ENCODE measurements around the gene SLC38A10. TPM values are rescaled to one million over a fixed set of nuclear protein-coding genes. Genes with fewer than 3 reads are reported as not detected.
"Not testable (repeated sequence)": the region's sequence is repeated elsewhere in the genome, so short reads cannot be mapped to it uniquely, and the experiment has no call there.

SLC38A10 gene
- total RNA-seq, 1 donor from 2014 or later = 12.3 TPM

GRCh38 chr17:81228834-81229665 lies 66.1 kb downstream of the SLC38A10 start:
- DNase-seq = no peak

DNA sequence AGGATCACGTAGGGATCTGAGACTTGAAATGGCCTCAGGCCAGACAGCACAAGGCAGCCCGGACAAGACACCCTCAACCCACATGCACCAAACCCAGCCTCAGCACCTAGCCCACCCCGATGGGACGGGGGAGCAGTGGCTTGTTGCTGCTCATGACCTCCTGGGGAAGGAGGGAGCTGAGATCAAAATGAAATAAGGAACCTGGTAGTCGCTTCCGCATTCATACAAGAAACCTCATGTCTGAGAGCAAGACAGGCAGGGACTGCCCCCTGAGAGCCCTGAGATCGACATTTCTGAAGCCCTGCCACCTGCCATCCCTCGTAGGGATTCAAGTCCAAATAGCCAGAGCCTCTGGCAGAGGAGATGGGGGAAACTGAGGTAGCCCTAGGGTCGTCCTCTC lies 66.7 kb downstream of the SLC38A10 start:
- no peak for DNase-seq

DNA sequence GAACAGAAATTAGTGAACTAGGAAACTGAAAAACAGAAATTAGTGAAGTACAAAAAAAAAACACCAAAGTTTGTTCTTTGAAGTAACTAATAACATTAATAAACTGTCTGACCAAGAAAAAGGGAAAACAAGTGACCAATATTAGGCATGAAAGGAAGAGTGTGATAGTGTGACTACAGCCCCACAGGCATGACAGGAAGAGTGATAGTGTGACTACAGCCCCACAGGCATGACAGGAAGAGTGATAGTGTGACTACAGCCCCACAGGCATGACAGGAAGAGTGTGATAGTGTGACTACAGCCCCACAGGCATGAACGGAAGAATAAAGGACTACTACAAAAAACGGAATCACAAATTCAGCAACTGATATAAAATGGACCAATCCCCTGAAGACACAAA lies 67.5 kb downstream of the SLC38A10 start:
- not testable (repeated sequence) for DNase-seq

- no peak for DNase-seq
Measured at GRCh38 chr17:81223762-81224130, 71.4 kb downstream of the SLC38A10 start.

DNA sequence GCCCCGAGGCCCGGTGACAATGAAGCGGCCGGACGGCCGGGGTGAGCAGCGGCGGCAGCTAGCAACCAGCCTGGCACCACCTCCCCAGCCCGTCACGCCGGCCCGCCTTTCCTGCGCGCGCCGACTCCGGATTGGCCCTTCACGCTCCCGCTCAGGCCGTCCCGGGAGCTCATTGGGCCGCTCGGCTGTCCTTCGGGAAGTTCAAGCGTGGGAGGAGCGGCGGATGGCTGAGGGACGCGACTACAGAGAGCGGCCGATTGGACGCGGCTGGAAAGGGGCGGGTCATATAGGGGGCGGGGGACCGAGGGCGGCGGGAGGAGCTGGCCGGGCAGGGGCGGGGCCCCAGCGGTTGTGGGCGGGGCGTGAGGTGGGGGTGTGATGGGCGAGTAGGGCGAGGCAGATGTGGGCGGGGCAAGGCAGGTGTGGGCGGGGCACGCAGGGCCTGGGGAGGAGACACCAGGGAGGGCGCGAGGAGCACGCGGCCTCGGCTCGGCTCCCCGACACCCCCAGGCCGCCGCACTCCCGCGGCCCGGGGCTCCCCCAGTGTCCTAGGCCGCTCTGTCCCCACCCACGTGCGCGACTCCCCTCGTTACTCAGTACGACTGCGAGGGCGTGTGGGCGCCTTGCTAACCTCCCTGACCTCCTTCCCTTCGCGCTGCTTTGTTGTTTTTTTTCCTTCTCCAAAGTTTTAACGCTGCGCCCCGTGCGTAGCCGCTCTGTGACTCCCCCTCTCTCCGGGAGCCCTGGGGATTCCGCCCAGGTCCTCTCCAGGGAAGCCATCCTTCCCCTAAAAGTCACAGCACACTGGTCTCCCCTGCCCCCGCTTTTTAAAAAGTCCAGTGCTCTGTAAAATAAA lies 72.0 kb downstream of the SLC38A10 start, which contains the start of gene CEP131:
TSS of gene CEP131 (minus strand) at position 60 of the 856 bp plus-strand sequence. CDS start 2,909 bp downstream, outside the sequence.
- peak; percentile 99 for DNase-seq

DNA sequence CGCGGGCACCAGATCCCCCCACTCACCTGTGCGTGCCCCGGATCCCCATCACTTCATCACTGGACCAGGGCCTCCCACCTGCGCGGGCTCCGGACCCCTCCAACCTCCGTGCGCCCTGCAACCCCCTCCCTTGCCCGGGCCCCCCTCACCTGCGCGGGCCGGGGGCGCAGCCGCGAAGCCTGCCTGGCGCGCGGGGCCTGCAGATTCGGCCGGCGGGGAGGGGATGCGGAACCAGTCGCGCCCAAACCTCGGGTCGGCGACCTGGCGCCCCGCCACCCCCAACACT lies 72.5 kb downstream of the SLC38A10 start:
- no peak for DNase-seq

GRCh38 chr17:81221842-81222619 lies 73.1 kb downstream of the SLC38A10 start:
- DNase-seq = no peak

GRCh38 chr17:81221371-81221841 lies 73.7 kb downstream of the SLC38A10 start:
- no peak for DNase-seq

DNA sequence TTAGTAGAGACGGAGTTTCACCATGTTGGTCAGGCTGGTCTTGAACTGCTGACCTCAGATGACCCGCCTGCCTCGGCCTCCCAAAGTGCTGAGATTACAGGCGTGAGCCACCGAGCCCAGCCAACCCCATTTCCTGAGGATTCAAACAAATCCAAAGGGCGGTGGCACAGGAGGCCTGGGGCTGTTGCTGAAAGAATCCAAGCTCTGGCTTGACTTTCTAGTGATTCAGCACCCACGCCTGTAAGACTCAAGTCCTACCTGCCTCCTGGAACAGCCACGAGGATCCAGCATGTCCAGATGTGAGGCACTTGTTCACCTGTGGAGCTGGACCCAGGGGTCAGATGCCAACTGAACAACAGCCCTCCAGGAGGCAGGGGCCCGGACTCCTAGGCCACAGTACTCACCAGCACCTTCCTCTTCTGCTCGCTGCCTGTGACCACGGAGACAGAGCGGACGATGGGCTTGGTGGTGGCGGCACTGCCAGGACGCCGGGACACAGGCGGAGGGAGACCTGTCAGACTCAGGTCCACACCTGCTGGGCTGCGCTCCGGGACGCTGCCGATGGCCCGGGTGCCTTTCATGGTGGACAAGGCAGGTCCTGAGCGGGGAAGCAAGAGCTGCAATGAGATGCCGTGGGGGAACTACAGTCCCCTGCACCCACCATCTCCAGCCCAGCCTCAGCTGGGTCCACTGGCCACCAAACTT lies 75.5 kb downstream of the SLC38A10 start:
- no peak for DNase-seq

GRCh38 chr17:81218991-81219390 lies 76.1 kb downstream of the SLC38A10 start:
- DNase-seq = no peak

GRCh38 chr17:81218459-81218858 lies 76.6 kb downstream of the SLC38A10 start:
- no peak for DNase-seq

DNA sequence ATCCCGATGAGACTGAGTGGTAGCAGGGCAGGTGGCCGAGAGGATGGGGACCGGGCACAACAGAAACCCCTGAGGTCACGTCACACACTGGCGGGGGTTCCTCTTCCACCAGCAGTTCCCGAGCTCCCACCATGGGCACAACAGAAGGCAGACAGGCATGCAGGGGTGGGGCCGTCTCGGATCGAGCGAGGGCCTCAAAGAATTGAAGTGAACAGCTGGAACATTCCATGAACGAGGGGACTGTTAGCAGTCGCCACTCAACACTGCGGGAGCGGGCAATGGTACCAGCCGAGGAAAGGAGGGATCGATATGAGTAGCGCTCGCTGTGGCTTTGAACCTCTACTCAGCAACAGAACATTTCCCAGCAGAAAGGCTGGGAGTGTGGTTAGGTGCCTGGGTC lies 77.6 kb downstream of the SLC38A10 start:
- no peak for DNase-seq

DNA sequence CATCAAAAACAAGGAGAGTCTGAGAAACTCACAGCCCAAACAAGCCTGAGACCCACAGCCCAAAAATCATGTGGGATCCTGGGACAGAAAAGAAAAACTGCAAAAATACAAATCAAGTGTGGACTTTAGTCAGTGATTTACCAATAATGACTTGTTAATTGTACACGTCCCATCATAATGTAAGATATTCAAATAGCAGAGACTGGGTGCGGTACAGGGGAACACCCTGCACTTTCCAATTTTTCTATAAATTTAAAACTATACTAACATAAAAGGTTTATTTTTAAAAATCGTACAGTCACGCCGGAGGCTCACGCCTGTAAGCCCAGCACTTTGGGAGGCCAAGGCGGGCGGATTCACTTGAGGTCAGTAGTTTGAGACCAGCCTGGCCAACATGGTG lies 81.1 kb downstream of the SLC38A10 start:
- no peak for DNase-seq

- DNase-seq = no peak
Measured at GRCh38 chr17:81212365-81212764, 82.7 kb downstream of the SLC38A10 start.

GRCh38 chr17:81210868-81211267 lies 84.2 kb downstream of the SLC38A10 start:
- no peak for DNase-seq

DNA sequence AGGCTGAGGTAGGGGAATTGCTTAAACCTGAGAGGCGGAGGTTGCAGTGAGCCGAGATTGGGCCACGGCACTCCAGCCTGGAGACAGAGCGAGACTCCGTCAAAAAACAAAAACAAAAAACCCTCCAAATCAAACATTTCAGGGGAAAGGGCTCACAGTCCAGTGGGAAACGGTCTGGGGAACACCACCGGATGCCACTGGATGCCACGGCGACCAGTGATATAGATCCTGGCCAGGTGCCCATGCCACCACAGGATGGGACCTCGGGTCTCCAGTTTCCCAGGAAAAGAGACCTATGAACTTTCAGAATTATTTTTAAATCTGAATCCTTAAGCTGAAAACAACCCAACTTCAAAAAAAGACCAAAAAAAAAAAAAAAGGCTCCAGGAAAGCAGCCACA lies 84.6 kb downstream of the SLC38A10 start:
- DNase-seq = no peak

DNA sequence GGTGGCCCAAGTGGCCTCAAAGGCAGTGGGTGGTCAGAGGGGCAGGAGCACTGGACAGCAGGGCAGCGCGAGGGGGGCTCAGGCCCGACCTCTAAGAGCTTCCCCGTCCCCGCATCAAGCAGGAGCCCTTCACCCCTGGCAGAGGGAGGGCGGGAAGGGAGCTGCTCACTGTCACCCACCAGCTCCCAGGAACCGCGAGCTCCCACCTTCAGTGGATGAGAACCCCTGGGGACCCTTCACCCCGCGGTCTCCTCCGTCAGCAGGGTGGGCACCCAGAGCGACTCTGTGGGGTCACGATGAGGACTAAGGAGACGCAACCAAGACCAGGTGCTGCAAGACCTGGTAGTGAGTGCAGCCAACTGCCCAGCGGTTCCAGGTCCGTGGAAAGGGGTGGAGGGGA lies 86.0 kb downstream of the SLC38A10 start:
- DNase-seq = no peak

DNA sequence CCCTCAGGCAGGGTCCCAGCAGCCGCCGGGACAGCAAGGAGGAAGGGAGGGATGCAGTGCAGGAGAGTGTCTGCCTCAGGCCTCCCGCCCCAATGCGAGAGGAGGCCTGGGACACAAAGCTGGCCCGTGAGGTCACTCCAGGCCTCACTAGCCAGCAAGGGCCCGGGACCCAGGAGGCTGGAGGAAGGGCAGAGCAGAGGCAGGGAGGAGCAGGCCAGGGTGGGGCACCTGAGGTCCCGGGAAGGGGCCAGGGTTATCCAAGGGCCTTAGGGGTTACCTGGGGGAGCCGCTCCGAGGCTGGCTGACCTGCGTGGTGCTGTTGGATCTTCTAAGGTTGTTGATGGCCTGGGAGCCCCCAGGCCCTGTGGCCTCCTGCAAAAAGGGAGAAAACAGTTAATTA lies 86.5 kb downstream of the SLC38A10 start:
- no peak for DNase-seq

DNA sequence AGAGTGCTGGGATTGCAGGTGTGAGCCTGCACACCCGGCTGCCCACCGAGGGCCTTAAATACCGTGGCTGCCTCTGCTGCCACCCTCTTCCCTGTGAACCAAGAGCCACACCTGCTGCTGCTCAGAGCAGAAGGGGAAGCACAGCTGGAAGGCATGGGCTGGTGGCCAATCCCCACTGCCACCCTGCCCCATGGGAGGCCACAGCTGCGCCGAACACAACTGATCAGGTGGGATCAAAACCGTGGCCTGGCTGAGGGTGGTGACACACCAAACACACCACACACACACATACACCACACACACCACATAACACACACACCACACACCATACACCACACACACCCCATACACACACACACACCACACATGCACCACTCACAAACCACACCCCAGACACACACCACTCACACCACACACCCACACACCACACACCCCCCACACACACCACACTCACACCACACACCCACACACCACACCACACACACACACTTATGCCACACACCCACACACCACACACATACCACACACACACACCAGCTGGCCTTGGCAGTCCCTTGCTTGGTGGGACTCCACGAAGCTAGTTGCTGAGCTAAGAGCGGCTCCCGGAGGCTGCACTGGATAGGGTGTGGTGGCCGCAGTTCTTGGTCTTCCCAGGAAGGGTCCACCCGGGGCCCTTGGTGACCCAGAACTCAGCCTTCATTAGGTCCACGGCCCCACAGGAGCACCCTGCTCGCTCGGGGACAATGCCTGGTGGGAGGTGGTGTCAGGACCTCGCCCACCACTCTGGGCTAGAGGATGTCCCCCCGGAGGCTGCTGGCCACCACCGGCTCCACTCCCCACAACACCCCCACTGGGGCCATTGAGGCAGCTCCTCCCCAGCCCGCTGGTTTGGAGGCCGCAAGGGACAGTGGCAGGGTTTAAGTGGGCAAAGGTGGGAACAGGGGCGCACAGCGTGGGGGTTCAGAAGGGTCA lies 87.2 kb downstream of the SLC38A10 start:
- DNase-seq = no peak

GRCh38 chr17:81206657-81207056 lies 88.5 kb downstream of the SLC38A10 start:
- no peak for DNase-seq

DNA sequence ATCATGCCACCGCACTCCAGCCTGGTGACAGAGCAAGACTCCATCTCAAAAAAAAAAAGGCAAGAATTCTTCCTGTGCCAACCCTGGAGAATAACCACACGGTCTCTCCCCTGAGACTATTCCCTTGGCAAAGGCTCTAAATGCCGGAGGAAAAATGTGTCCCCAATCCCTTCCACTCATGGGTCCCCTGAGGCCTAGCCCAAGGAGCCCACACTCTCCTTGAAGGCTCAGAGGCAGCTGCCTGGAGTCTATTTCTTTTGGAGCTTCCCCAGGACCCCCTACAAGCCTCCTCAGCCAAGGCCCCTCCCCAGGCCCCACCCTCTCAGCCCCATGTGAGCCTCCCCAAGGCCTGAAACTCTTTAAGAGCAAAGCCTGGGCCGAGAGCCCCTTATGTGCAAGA lies 88.9 kb downstream of the SLC38A10 start:
- DNase-seq = no peak

Measured in occipital lobe (tissue), 2 donors.